GM12878 (cell line): ENCODE results near the gene NPBWR2. TPM values are rescaled to one million over a fixed set of nuclear protein-coding genes. Genes with fewer than 3 reads are reported as not detected.

Source experiments
- ATAC-seq: fragments of 200-7000 bp; cut with Tn5 transposase; 3 replicates; pipeline ENCODE4 v1.9.1; 2020; ENCODE audit warnings: mild to moderate bottlenecking, moderate library complexity
- BruUV-seq: library from RNA; stranded (reverse); fragments of 400-500 nt; replicated peaks from 2 replicates; lab custom pipeline; 2021; lab: Mats Ljungman, UMichigan
- CTCF ChIA-PET: fragments of 300-600 bp; sonication (Branson Sonifier 250); formaldehyde crosslinking; extraction: SDS; loops from one replicate; lab custom pipeline; 2021; ENCODE audit warnings: inconsistent platforms; lab: Yijun Ruan, JAX
- POLR2A ChIA-PET: fragments of 350-600 bp; formaldehyde crosslinking; extraction: SDS; loops from one replicate; lab custom pipeline; 2021; ENCODE audit warnings: inconsistent platforms; lab: Charles Lee
- RAD21 ChIA-PET: fragments of 300-600 bp; sonication (Branson Sonifier 250); formaldehyde crosslinking; loops from one replicate; lab custom pipeline; 2023; ENCODE audit warnings: antibody characterized with exemption; ENCODE audit not compliant: unreplicated experiment; lab: Charles Lee
- SMC1A ChIA-PET: fragments of 300-600 bp; sonication (Branson Sonifier 250); formaldehyde crosslinking; loops from one replicate; lab custom pipeline; 2023; ENCODE audit not compliant: unreplicated experiment, uncharacterized antibody; lab: Charles Lee
- DNase-seq: peaks from one replicate; pipeline ENCODE4 v3.0.0-alpha.2; 2011; ENCODE audit warnings: low read depth, low spot score
- FAIRE-seq: peaks from 3 replicates; lab custom pipeline; 2011; peaks lifted over from hg19 to GRCh38; lab: Jason Lieb, UNC
- H2AFZ ChIP-seq: 2 replicates; pipeline ENCODE4 v1.6.0; 2011; ENCODE audit warnings: low read depth, low read length, control low read depth; ENCODE audit not compliant: control insufficient read depth
- H3K27ac ChIP-seq: 2 replicates; pipeline ENCODE4 v1.5.1; 2011; ENCODE audit warnings: control low read depth; ENCODE audit not compliant: control insufficient read depth, insufficient read depth
- H3K27me3 ChIP-seq, 2 experiments: replicated peaks in 1 of 2; 2 replicates each; pipeline versions ENCODE4 v1.6.0 to v1.6.1; 2011; ENCODE audit warnings: low read length in 1 of 2; ENCODE audit not compliant: control insufficient read depth in 2 of 2, insufficient read depth in 2 of 2
- H3K36me3 ChIP-seq, 2 experiments: 2 replicates each; pipeline ENCODE4 v1.5.1; 2011; ENCODE audit warnings: low read length in 1 of 2; ENCODE audit not compliant: control insufficient read depth in 2 of 2, insufficient read depth in 2 of 2
- H3K4me1 ChIP-seq: 2 replicates; pipeline ENCODE4 v1.6.1; 2011; ENCODE audit warnings: mild to moderate bottlenecking, low read length, moderate library complexity, mixed read lengths; ENCODE audit not compliant: control insufficient read depth, insufficient read depth
- H3K4me2 ChIP-seq: 2 replicates; pipeline ENCODE4 v1.6.0; 2011; ENCODE audit warnings: control low read depth; ENCODE audit not compliant: control insufficient read depth, insufficient read depth
- H3K4me3 ChIP-seq: fragments of 200-600 bp; sonication (generic); 2 replicates; pipeline ENCODE4 v1.5.1; 2016
- H3K79me2 ChIP-seq: 2 replicates; pipeline ENCODE4 v1.6.0; 2011; ENCODE audit warnings: low read length; ENCODE audit not compliant: control insufficient read depth, insufficient read depth
- H3K9ac ChIP-seq: 2 replicates; pipeline ENCODE4 v1.8.0; 2011; ENCODE audit warnings: low read length, control low read depth, mixed read lengths; ENCODE audit not compliant: control insufficient read depth, insufficient read depth
- H3K9me3 ChIP-seq: replicated peaks from 3 replicates; pipeline ENCODE4 v1.5.1; 2011; ENCODE audit warnings: mild to moderate bottlenecking, low read length; ENCODE audit not compliant: control insufficient read depth, insufficient read depth
- H4K20me1 ChIP-seq: 2 replicates; pipeline ENCODE4 v1.6.0; 2011; ENCODE audit not compliant: control insufficient read depth, insufficient read depth
- EED ChIP-seq: sonication (generic); IDR thresholded peaks from 2 replicates; pipeline ENCODE4 v1.6.1; 2016; ENCODE audit warnings: antibody characterized with exemption, low read depth
- EGR1 ChIP-seq, 2 experiments: IDR thresholded peaks; 1 replicate in 1 of 2; 2 replicates in 1 of 2; pipeline ENCODE4 v1.6.1; 2011 to 2012; ENCODE audit warnings: low read depth in 2 of 2, low read length in 2 of 2, borderline replicate concordance in 1 of 2, mild to moderate bottlenecking in 1 of 2, moderate library complexity in 1 of 2
- GATAD2B ChIP-seq: fragments of 450-650 bp; conservative IDR thresholded peaks from 2 replicates; pipeline ENCODE4 v1.6.1; 2017; ENCODE audit warnings: low read depth, mild to moderate bottlenecking, moderate library complexity
- HDAC2 ChIP-seq: fragments of 200-600 bp; sonication (generic); IDR thresholded peaks from 2 replicates; pipeline ENCODE4 v1.6.1; 2017
- HDGF ChIP-seq: fragments of 450-650 bp; IDR thresholded peaks from 2 replicates; pipeline ENCODE4 v1.6.1; 2016; ENCODE audit warnings: antibody characterized with exemption
- HSF1 ChIP-seq: fragments of 150-350 bp; IDR thresholded peaks from 2 replicates; pipeline ENCODE4 v1.6.1; 2014; ENCODE audit warnings: mild to moderate bottlenecking, low read depth, low read length
- IKZF1 ChIP-seq: fragments of 450-650 bp; conservative IDR thresholded peaks from 2 replicates; pipeline ENCODE4 v1.6.1; 2017; ENCODE audit warnings: antibody characterized with exemption, mild to moderate bottlenecking
- NBN ChIP-seq: fragments of 450-650 bp; IDR thresholded peaks from 2 replicates; pipeline ENCODE4 v1.6.1; 2016
- NR2C2 ChIP-seq: IDR thresholded peaks from 2 replicates; pipeline ENCODE4 v1.6.1; 2011; ENCODE audit warnings: borderline replicate concordance, low read depth; ENCODE audit not compliant: control insufficient read depth, insufficient read length
- NR2F1 ChIP-seq: fragments of 450-650 bp; conservative IDR thresholded peaks from 2 replicates; pipeline ENCODE4 v1.6.1; 2017; ENCODE audit warnings: mild to moderate bottlenecking
- POLR2A ChIP-seq: IDR thresholded peaks from 2 replicates; pipeline ENCODE4 v1.6.1; 2011; ENCODE audit warnings: low read depth, mild to moderate bottlenecking, low read length
- POLR2AphosphoS5 ChIP-seq: IDR thresholded peaks from 2 replicates; pipeline ENCODE4 v1.6.1; 2011; ENCODE audit warnings: mild to moderate bottlenecking, low read length, inconsistent platforms
- RELB ChIP-seq: fragments of 450-650 bp; IDR thresholded peaks from 2 replicates; pipeline ENCODE4 v1.6.1; 2017; ENCODE audit warnings: low read depth, mild to moderate bottlenecking, moderate library complexity
- SP1 ChIP-seq: IDR thresholded peaks from one replicate; pipeline ENCODE4 v1.6.1; 2011; ENCODE audit warnings: low read depth, low read length
- TCF12 ChIP-seq: IDR thresholded peaks from 2 replicates; pipeline ENCODE4 v1.6.1; 2011; ENCODE audit warnings: low read depth, mild to moderate bottlenecking, low read length
- TCF3 ChIP-seq: IDR thresholded peaks from 2 replicates; pipeline ENCODE4 v1.6.1; 2012; ENCODE audit warnings: low read depth, mild to moderate bottlenecking, low read length, borderline replicate concordance; ENCODE audit not compliant: insufficient read depth
- WRNIP1 ChIP-seq: IDR thresholded peaks from 2 replicates; pipeline ENCODE4 v1.6.1; 2011; ENCODE audit warnings: low read depth, low read length, improper control_type of control experiment, borderline replicate concordance
- ZBED1 ChIP-seq: IDR thresholded peaks from 2 replicates; pipeline ENCODE4 v1.6.1; 2016; ENCODE audit warnings: borderline replicate concordance
- ZBTB33 ChIP-seq: fragments of 450-650 bp; IDR thresholded peaks from 2 replicates; pipeline ENCODE4 v1.6.1; 2017; ENCODE audit warnings: mild to moderate bottlenecking
- WGBS: methylation state at CpG from one replicate; pipeline ENCODE4 v1.1.6; 2016; ENCODE audit warnings: low lambda C conversion rate; ENCODE audit not compliant: insufficient replicate concordance, insufficient coverage; ENCODE audit errors: missing lambda C conversion rate; 5-methylcytosine and 5-hydroxymethylcytosine counted together
- in situ Hi-C: fragments of 300-500 bp; cut with MboI; formaldehyde crosslinking; loops from 9 replicates; pipeline ENCODE4 v1.14.3; 2018; ENCODE audit warnings: mixed read lengths
- intact Hi-C: fragments of 100-400 bp; cut with micrococcal nuclease; formaldehyde crosslinking; loops from one replicate; pipeline ENCODE4 v1.14.2; 2022; ENCODE audit not compliant: unreplicated experiment
- polyA plus RNA-seq, 11 experiments: library from polyadenylated mRNA; depleted of rRNA in 4 of 11; unstranded in 6 of 11; stranded (reverse) in 5 of 11; fragments of >200 nt; fragmentation: Nextera tagmentation in 4 of 11; fragmentation: Illumina TruSeq in 1 of 11; extraction: Ambion mirVana in 4 of 11; extraction: Trizol in 1 of 11; gene quantifications; 1 replicate in 1 of 11; 2 replicates in 10 of 11; pipeline versions ENCODE4 v1.2.1 to v1.2.3, GENCODE V29; 2011 to 2016; ENCODE audit warnings: inconsistent platforms in 2 of 11, missing spikeins in 2 of 11, low read depth in 1 of 11
- total RNA-seq, 4 experiments: library from RNA; depleted of rRNA in 3 of 4; stranded (reverse); fragments of >200 nt in 3 of 4; fragmentation: Illumina TruSeq in 1 of 4; extraction: Trizol in 1 of 4; gene quantifications; 2 replicates each; pipeline versions ENCODE4 v1.2.1 to v1.2.3, GENCODE V29; 2013 to 2021

Gene NPBWR2
- total and polyA plus RNA-seq, 10 of the 15 experiments (the other 5 are each of a cell fraction or from before 2014, with no cell fraction given) = not detected

GRCh38 chr20:64080013-64080812 lies 27.2 kb downstream of the NPBWR2 start, which contains the start of gene OPRL1:
OPRL1 (plus strand) TSS chr20:64080082; CDS start chr20:64092721, 12,639 bp downstream.
- intact Hi-C loops = no loop called here
- ChIA-PET RAD21 (interaction anchor here (0.8 to 6.7 kb wide), 10 partner anchors 14 to 103 kb away, joined by 3 to 67 read pairs (median 6); partner anchors contain the start of gene TCEA2), POLR2A (interaction anchor here (0.7 to 3.5 kb wide), 6 partner anchors 14 to 457 kb away, joined by 3 to 14 read pairs (median 4); partner anchors contain the start of genes PRPF6 and SAMD10)
- Histone ChIP-seq H3K79me2 (peaks cover 30% of the 10 kb centered on the region), H2AFZ (peak within 1 kb of the TSS; percentile 54), H3K9me3 (no peaks in the 10 kb centered on the region)
- TF ChIP-seq ZBTB33 (no peak), EGR1 (IDR thresholded peaks at IDR 0.05; ENCODE audit: borderline replicate concordance in 1 of 2, low read depth in 2 of 2, low read length in 2 of 2) (peak in 1 of 2 experiments; percentile 35; a peak in 1 of 3 replicates), GATAD2B (peak; percentile 14; the same call in 1 of the 2 replicates), SP1 (no peak), TCF12 (no peak), HSF1 (no peak), HDAC2 (no peak), WRNIP1 (no peak), NR2F1 (no peak), NR2C2 (no peak), POLR2AphosphoS5 (0 out of 2 replicates have a peak, but pooled peaks have one; percentile 41), EED (no peak), RELB (peak; percentile 45; the same call in 1 of the 2 replicates), HDGF (peak; percentile 23; the same call in 1 of the 2 replicates), IKZF1 (no peak), TCF3 (no peak), POLR2A (peak; percentile 26; the same call in 1 of the 2 replicates), ZBED1 (no peak), NBN (0 out of 2 replicates have a peak, but pooled peaks have one; percentile 27)
- TF ChIP-seq, all 136 proteins: peak for 7
- BruUV-seq = no TSS peak
- peaks cover 26% of the 10 kb centered on the region for H3K4me1 ChIP-seq
- H3K4me3 ChIP-seq = peak within 1 kb of the TSS; percentile 83
- in situ Hi-C loops = no loop called here
- H3K9ac ChIP-seq = peak within 1 kb of the TSS; percentile 91
- ChIA-PET SMC1A (interaction anchor here (1.0 to 2.3 kb wide), 4 partner anchors 21 to 41 kb away, joined by 3 to 11 read pairs (median 5); no protein-coding TSS in a partner anchor), CTCF (interaction anchor here (1.2 to 3.9 kb wide), 6 partner anchors 14 to 205 kb away, joined by 3 to 22 read pairs (median 8); no protein-coding TSS in a partner anchor)
- H3K27me3 ChIP-seq = peaks cover 2 to 7% of the 10 kb centered on the region in 2 experiments; a peak in 2 of 4 replicates
- DNase-seq (no peak), ATAC-seq (peak; percentile 6), FAIRE-seq (no peak)
- no peaks in the 10 kb centered on the region for H4K20me1 ChIP-seq
- H3K4me2 ChIP-seq = peak within 1 kb of the TSS; percentile 97
- peak within 1 kb of the TSS; percentile 85 for H3K27ac ChIP-seq
- peaks cover 0 to under 1% of the 10 kb centered on the region in 2 experiments; a peak in 2 of 4 replicates for H3K36me3 ChIP-seq
- WGBS = 3% methylated on average over 36 of the region's 62 CpGs
